HK-2 (cell line): ENCODE measurements around the gene PLEKHG1.

ENCODE experiments used
- DNase-seq: peaks from one replicate; pipeline ENCODE4 v3.0.0-alpha.2; 2018; ENCODE audit not compliant: unreplicated experiment

PLEKHG1 gene

GRCh38 chr6:150589852-150590251 lies 9.8 kb upstream of the PLEKHG1 start:
- DNase-seq = no peak

- DNase-seq = no peak
Measured at GRCh38 chr6:150590446-150590845, 9.2 kb upstream of the PLEKHG1 start.

GRCh38 chr6:150592377-150592995 lies 7.2 kb upstream of the PLEKHG1 start:
- no peak for DNase-seq

GRCh38 chr6:150593119-150593518 lies 6.6 kb upstream of the PLEKHG1 start:
- DNase-seq = no peak

- DNase-seq = no peak
Measured at GRCh38 chr6:150596439-150596838, 3.2 kb upstream of the PLEKHG1 start.

- no peak for DNase-seq
Measured at GRCh38 chr6:150598401-150598800, 1.3 kb upstream of the PLEKHG1 start.

GRCh38 chr6:150598858-150599198 lies 857 bp upstream of the PLEKHG1 start:
- no peak for DNase-seq

GRCh38 chr6:150600010-150600300 lies 270 bp downstream of the PLEKHG1 start:
- DNase-seq = no peak

- DNase-seq = peak; percentile 58
Measured at GRCh38 chr6:150600301-150601017, 774 bp downstream of the PLEKHG1 start.

- no peak for DNase-seq
Measured at GRCh38 chr6:150601439-150601838, 1.8 kb downstream of the PLEKHG1 start.

GRCh38 chr6:150603176-150603575 lies 3.5 kb downstream of the PLEKHG1 start:
- DNase-seq = no peak

GRCh38 chr6:150604467-150604866 lies 4.8 kb downstream of the PLEKHG1 start:
- DNase-seq = no peak

- DNase-seq = no peak
Measured at GRCh38 chr6:150605333-150605732, 5.6 kb downstream of the PLEKHG1 start.

GRCh38 chr6:150606168-150606591 lies 6.5 kb downstream of the PLEKHG1 start:
- no peak for DNase-seq

GRCh38 chr6:150606647-150607328 lies 7.1 kb downstream of the PLEKHG1 start:
- DNase-seq = no peak

- DNase-seq = no peak
Measured at GRCh38 chr6:150607329-150607650, 7.6 kb downstream of the PLEKHG1 start.

- no peak for DNase-seq
Measured at GRCh38 chr6:150610584-150610983, 10.9 kb downstream of the PLEKHG1 start.

GRCh38 chr6:150613269-150613668 lies 13.6 kb downstream of the PLEKHG1 start:
- no peak for DNase-seq

GRCh38 chr6:150615967-150616366 lies 16.3 kb downstream of the PLEKHG1 start:
- no peak for DNase-seq

GRCh38 chr6:150616586-150616985 lies 16.9 kb downstream of the PLEKHG1 start:
- no peak for DNase-seq

GRCh38 chr6:150617062-150617461 lies 17.4 kb downstream of the PLEKHG1 start:
- no peak for DNase-seq

GRCh38 chr6:150617496-150618460 lies 18.1 kb downstream of the PLEKHG1 start:
- no peak for DNase-seq
